Endothelial cell of umbilical vein (primary cell): Measurements from ENCODE around the gene PARP12. TPM values are rescaled to one million over a fixed set of nuclear protein-coding genes. Genes with fewer than 3 reads are reported as not detected.

ENCODE experiments used
- BruUV-seq: library from RNA; stranded (reverse); fragments of 400-500 nt; replicated peaks from 2 replicates; lab custom pipeline; 2021; lab: Mats Ljungman, UMichigan
- CTCF ChIA-PET: fragments of 300-600, 350-600 bp; sonication (Branson Sonifier 250); formaldehyde crosslinking; loops from one replicate; lab custom pipeline; 2021; ENCODE audit warnings: antibody characterized with exemption, inconsistent platforms; lab: Charles Lee
- POLR2A ChIA-PET: fragments of 300-600, 350-600 bp; sonication (Branson Sonifier 250); formaldehyde crosslinking; loops from one replicate; lab custom pipeline; 2021; ENCODE audit warnings: antibody characterized with exemption, inconsistent platforms; lab: Charles Lee
- DNase-seq: peaks from one replicate; pipeline ENCODE4 v3.0.0-alpha.2; 2011; ENCODE audit warnings: low read depth, low spot score
- FAIRE-seq: peaks from 2 replicates; lab custom pipeline; 2011; peaks lifted over from hg19 to GRCh38; lab: Jason Lieb, UNC
- H2AFZ ChIP-seq: 2 replicates; pipeline ENCODE4 v1.6.0; 2012; ENCODE audit warnings: low read depth, low read length, control low read depth, inconsistent platforms
- H3K27ac ChIP-seq: 2 replicates; pipeline ENCODE4 v1.5.1; 2011; ENCODE audit warnings: low read depth, mild to moderate bottlenecking, control low read depth, low read length, moderate library complexity; ENCODE audit not compliant: insufficient read depth
- H3K27me3 ChIP-seq, 2 experiments: 2 replicates each; pipeline versions ENCODE4 v1.6.0 to v1.6.1; 2011; ENCODE audit warnings: low read length in 2 of 2, mixed read lengths in 1 of 2; ENCODE audit not compliant: control insufficient read depth in 2 of 2, insufficient read depth in 2 of 2
- H3K36me3 ChIP-seq, 2 experiments: 2 replicates in 1 of 2; 3 replicates in 1 of 2; pipeline ENCODE4 v1.5.1; 2011; ENCODE audit warnings: low read length in 2 of 2, mild to moderate bottlenecking in 1 of 2, moderate library complexity in 1 of 2; ENCODE audit not compliant: control insufficient read depth in 2 of 2, insufficient read depth in 2 of 2; ENCODE audit errors: extremely low read depth in 1 of 2
- H3K4me1 ChIP-seq: 3 replicates; pipeline ENCODE4 v1.5.1; 2011; ENCODE audit warnings: mild to moderate bottlenecking, low read length; ENCODE audit not compliant: control insufficient read depth, insufficient read depth; ENCODE audit errors: extremely low read depth
- H3K4me2 ChIP-seq: 2 replicates; pipeline ENCODE4 v1.6.1; 2011; ENCODE audit warnings: low read length, control low read depth, mixed read lengths; ENCODE audit not compliant: insufficient read depth
- H3K4me3 ChIP-seq, 3 experiments: fragments of 200-600 bp in 1 of 3; sonication (generic), shearing (Covaris generic) in 1 of 3; replicated peaks in 1 of 3; 2 replicates each; pipeline ENCODE4 v1.5.1; 2011 to 2016; ENCODE audit warnings: control low read depth in 3 of 3, low read length in 3 of 3, mild to moderate bottlenecking in 2 of 3, inconsistent platforms in 1 of 3, low read depth in 1 of 3, moderate library complexity in 1 of 3; ENCODE audit not compliant: insufficient read depth in 1 of 3
- H3K79me2 ChIP-seq: 2 replicates; pipeline ENCODE4 v1.6.0; 2012; ENCODE audit warnings: low read length, inconsistent platforms; ENCODE audit not compliant: control insufficient read depth, insufficient read depth
- H3K9ac ChIP-seq: replicated peaks from 2 replicates; pipeline ENCODE3; 2011; ENCODE audit warnings: low read length, control low read depth; ENCODE audit not compliant: insufficient read depth; ENCODE audit errors: extremely low read depth
- H3K9me1 ChIP-seq: replicated peaks from 3 replicates; pipeline ENCODE4 v1.6.0; 2011; ENCODE audit warnings: mild to moderate bottlenecking, low read length; ENCODE audit not compliant: control insufficient read depth, insufficient read depth; ENCODE audit errors: extremely low read depth
- H3K9me3 ChIP-seq: replicated peaks from 2 replicates; pipeline ENCODE4 v1.5.1; 2012; ENCODE audit warnings: low read length, inconsistent platforms; ENCODE audit not compliant: control insufficient read depth, insufficient read depth
- H4K20me1 ChIP-seq: replicated peaks from 2 replicates; pipeline ENCODE3; 2011; ENCODE audit warnings: mild to moderate bottlenecking, low read length; ENCODE audit not compliant: control insufficient read depth, insufficient read depth; ENCODE audit errors: extremely low read depth
- EZH2 ChIP-seq: IDR thresholded peaks from 2 replicates; pipeline ENCODE4 v1.6.1; 2012; ENCODE audit warnings: borderline replicate concordance, low read depth, mild to moderate bottlenecking, moderate library complexity, low read length, inconsistent platforms; ENCODE audit not compliant: severe bottlenecking
- FOS ChIP-seq: IDR thresholded peaks from 2 replicates; pipeline ENCODE4 v1.6.1; 2011; ENCODE audit warnings: mild to moderate bottlenecking, low read length, moderate library complexity, borderline replicate concordance; ENCODE audit not compliant: insufficient read depth
- GATA2 ChIP-seq: IDR thresholded peaks from 2 replicates; pipeline ENCODE4 v1.7.0; 2011; ENCODE audit warnings: low read depth, mild to moderate bottlenecking, moderate library complexity, mixed read lengths, low read length; ENCODE audit not compliant: insufficient read length, insufficient read depth
- JUN ChIP-seq: IDR thresholded peaks from 2 replicates; pipeline ENCODE4 v1.6.1; 2011; ENCODE audit warnings: borderline replicate concordance, low read depth; ENCODE audit not compliant: insufficient read length, insufficient read depth
- MAX ChIP-seq: IDR thresholded peaks from 2 replicates; pipeline ENCODE4 v1.6.1; 2011; ENCODE audit not compliant: insufficient read depth, insufficient read length
- MYC ChIP-seq: IDR thresholded peaks from one replicate; pipeline ENCODE4 v1.6.1; 2011; ENCODE audit warnings: mild to moderate bottlenecking, low read depth, low read length
- POLR2A ChIP-seq: IDR thresholded peaks from 2 replicates; pipeline ENCODE4 v1.6.1; 2012; ENCODE audit warnings: low read depth, mild to moderate bottlenecking, control low read depth, low read length
- POLR2AphosphoS5 ChIP-seq: IDR thresholded peaks from 2 replicates; pipeline ENCODE4 v1.6.1; 2012; ENCODE audit warnings: low read depth, mild to moderate bottlenecking, control low read depth, low read length, moderate library complexity; ENCODE audit not compliant: insufficient read depth
- dilution Hi-C: fragments of 300-500 bp; cut with MboI; formaldehyde crosslinking; loops from one replicate; pipeline ENCODE4 v1.15.0; 2019; ENCODE audit warnings: low sequenced_read_pairs; ENCODE audit not compliant: extremely low pct_ligation_motif_present
- intact Hi-C: fragments of 100-400 bp; cut with micrococcal nuclease; formaldehyde crosslinking; loops from one replicate; pipeline ENCODE4 v1.10.0; 2022
- polyA plus RNA-seq, 4 experiments: library from polyadenylated mRNA; depleted of rRNA in 3 of 4; stranded (reverse) in 3 of 4; unstranded in 1 of 4; fragments of >200 nt; gene quantifications; 2 replicates each; pipeline versions ENCODE4 v1.2.1 to v1.2.3, GENCODE V29; 2011 to 2012; ENCODE audit warnings: missing spikeins in 1 of 4
- total RNA-seq: library from RNA; stranded (reverse); gene quantifications from 2 replicates; pipeline ENCODE4 v1.2.3, GENCODE V29; 2021
- TF ChIP-seq, protein P1 (sequence below), 2 donors: IDR thresholded peaks; 1 replicate in 1 of 2; 2 replicates in 1 of 2; pipeline ENCODE4 v1.5.1; 2011; ENCODE audit warnings: low read length in 2 of 2, mild to moderate bottlenecking in 2 of 2, moderate library complexity in 2 of 2, control low read depth in 1 of 2, inconsistent platforms in 1 of 2, low read depth in 1 of 2; ENCODE audit not compliant: insufficient read depth in 1 of 2; ENCODE audit errors: extremely low read depth in 1 of 2

The PARP12 gene
- total and polyA plus RNA-seq, 2 donors (not counting 3 experiments of a cell fraction or from before 2014, with no cell fraction given) = 65.4 to 83.2 TPM

DNA sequence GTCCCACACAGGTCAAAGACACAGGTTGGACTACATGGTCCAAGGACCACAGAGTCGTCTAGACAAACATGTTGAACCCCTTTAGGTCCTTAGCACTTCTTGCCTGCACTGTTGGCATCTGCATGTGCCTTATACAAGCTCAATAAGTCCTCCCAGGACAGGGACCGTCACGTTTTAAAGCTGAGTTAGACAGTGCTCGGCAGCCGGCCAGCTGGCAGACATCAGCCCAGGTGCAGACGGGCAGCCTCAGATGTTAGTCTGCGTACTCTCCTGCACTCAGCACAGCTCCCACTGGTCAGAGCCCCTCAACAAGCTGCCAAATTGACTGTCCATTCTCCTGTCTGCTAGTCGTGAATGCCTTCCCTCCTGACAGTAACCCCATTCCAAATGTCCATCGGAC, 34.9 kb downstream of the PARP12 start:
- H3K9me3 ChIP-seq = no peaks in the 10 kb centered on the region
- no peak for FAIRE-seq
- no peaks in the 10 kb centered on the region for H4K20me1 ChIP-seq
- peaks cover 17 to 26% of the 10 kb centered on the region in 2 experiments for H3K36me3 ChIP-seq
- peaks cover 7% of the 10 kb centered on the region for H3K4me1 ChIP-seq
- CTCF ChIA-PET = no interaction called here
- no peak for TF ChIP-seq POLR2A
- TF ChIP-seq POLR2AphosphoS5 = no peak
- TF ChIP-seq, protein P1, sequence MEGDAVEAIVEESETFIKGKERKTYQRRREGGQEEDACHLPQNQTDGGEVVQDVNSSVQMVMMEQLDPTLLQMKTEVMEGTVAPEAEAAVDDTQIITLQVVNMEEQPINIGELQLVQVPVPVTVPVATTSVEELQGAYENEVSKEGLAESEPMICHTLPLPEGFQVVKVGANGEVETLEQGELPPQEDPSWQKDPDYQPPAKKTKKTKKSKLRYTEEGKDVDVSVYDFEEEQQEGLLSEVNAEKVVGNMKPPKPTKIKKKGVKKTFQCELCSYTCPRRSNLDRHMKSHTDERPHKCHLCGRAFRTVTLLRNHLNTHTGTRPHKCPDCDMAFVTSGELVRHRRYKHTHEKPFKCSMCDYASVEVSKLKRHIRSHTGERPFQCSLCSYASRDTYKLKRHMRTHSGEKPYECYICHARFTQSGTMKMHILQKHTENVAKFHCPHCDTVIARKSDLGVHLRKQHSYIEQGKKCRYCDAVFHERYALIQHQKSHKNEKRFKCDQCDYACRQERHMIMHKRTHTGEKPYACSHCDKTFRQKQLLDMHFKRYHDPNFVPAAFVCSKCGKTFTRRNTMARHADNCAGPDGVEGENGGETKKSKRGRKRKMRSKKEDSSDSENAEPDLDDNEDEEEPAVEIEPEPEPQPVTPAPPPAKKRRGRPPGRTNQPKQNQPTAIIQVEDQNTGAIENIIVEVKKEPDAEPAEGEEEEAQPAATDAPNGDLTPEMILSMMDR (IDR thresholded peaks at IDR 0.05; ENCODE audit: extremely low read depth in 1 of 2, insufficient read depth in 1 of 2, low read depth in 1 of 2, low read length in 2 of 2) = no peak
- no peak for TF ChIP-seq MYC
- TF ChIP-seq EZH2 = no peak
- TF ChIP-seq GATA2 = no peak
- no peak for TF ChIP-seq JUN
- TF ChIP-seq MAX = no peak
- no peak for TF ChIP-seq FOS
- dilution Hi-C loops (no loop called here), intact Hi-C loops (no loop called here)
- no peak overlapping the region for H3K4me2 ChIP-seq
- H3K79me2 ChIP-seq = no peaks in the 10 kb centered on the region
- no peak for DNase-seq
- H3K9me1 ChIP-seq = no peaks in the 10 kb centered on the region
- H3K27ac ChIP-seq = no peak overlapping the region
- no peak overlapping the region for H3K9ac ChIP-seq
- no peak overlapping the region for H3K4me3 ChIP-seq
- no TSS peak for BruUV-seq
- POLR2A ChIA-PET = no interaction called here
- no peaks in the 10 kb centered on the region for H3K27me3 ChIP-seq
- H2AFZ ChIP-seq = no peak overlapping the region
